ENCODE measurements around the gene SCAPER.

The SCAPER gene

GRCh38 chr15:76418352-76419140, 486.6 kb downstream of the SCAPER start:
- no peak for DNase-seq (ENCODE audit: low read depth in 2 of 2)

GRCh38 chr15:76401285-76401684, 503.9 kb downstream of the SCAPER start:
- DNase-seq (ENCODE audit: low read depth in 2 of 2), result no peak

DNA sequence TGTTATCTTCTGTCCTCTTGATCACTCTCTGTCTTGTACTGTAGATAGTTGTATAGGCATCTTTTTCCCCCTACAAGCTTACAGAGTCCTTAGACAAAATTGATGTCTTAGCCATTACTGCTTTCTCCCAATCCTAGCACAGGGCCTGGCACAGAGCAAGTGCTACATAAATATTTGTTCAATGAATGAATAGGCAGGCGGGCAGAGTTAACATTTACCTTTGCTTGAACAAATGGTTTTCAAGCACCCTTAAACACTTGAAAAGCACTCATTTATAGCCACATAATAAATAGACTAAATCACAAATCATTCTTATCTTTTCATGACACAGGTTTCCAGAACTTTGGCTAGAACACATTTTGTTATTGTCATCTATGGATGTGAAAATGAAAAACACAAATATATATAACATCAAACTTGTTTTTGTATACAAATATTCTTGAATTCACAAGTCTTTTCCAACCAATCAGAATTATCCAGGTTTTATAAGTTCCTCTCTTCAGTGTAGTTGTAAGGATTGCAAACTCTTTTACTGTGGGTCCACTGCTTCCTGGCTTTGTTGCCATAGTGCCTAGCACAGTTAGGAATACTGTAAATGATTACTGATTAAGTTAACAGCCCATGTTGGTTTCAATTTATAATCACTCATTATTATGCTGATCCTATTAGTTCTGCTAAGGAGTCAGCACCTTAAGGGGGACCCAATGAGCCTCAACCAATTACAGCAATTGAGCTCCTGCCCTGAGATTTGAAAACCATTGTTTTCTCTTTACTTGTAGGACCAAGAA, 506.6 kb downstream of the SCAPER start:
- no peak for DNase-seq (ENCODE audit: low read depth in 2 of 2)

DNA sequence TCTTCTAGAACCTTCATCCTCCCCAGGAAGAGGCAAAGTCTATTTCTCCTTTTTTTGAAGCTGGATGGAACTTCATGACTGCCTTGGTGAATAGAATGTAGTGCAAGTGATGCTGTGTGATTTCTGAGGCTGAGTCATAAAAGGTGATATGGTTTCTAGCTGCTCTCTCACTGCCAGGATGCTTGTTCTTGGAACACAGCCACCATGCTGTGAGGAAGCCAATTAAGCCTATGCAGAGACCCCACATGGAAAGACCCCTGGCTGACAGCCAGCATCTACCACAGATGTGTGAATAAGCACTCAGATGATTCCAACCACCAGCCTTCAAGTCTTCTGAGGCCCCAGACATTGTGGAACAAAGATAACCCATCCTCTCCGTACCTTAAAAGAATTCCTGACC, 511.5 kb downstream of the SCAPER start:
- no peak for DNase-seq (ENCODE audit: low read depth in 2 of 2)

GRCh38 chr15:76391847-76392246, 513.3 kb downstream of the SCAPER start:
- no peak for DNase-seq (ENCODE audit: low read depth in 2 of 2)

DNA sequence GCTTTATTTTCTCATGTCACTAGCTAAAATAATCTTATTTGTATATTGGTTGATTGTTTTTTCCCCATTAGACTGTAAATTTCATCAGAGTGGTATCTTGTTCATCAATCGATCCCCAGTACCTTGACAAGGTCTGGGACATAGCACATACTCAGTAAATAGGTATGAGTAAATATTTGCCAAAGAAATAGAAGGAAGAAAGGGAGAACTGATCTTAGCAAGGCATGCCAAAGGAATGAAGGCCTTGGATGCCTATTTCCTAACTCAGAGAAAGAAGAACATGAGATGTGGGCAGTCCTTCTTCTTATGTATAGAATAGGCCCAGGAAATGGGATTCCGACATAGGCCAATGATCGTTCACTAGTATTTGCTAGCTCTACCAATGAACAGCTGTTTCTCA, 513.8 kb downstream of the SCAPER start:
- no peak for DNase-seq (ENCODE audit: low read depth in 2 of 2)

GRCh38 chr15:76390571-76390970, 514.6 kb downstream of the SCAPER start:
- DNase-seq (ENCODE audit: low read depth in 2 of 2), result no peak

DNA sequence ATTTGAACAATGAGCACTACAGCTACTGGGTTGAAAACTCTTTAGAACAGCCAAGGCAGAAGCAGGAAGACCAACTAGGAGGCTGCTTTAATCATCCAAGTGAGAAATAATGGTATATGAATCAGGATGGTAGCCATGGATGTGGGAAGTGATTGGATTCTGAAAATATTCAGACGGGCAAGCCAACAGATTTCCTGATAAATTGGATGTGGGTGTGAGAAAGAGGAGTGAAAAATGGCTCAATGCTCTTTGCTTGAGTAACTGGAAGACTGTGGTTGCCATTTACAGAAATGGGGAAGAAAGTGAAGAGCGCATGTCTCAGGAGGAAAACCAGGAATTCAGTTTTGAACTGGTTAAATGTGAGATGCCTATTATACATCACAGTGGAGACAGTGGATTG, 518.2 kb downstream of the SCAPER start:
- DNase-seq (ENCODE audit: low read depth in 2 of 2), result no peak

DNA sequence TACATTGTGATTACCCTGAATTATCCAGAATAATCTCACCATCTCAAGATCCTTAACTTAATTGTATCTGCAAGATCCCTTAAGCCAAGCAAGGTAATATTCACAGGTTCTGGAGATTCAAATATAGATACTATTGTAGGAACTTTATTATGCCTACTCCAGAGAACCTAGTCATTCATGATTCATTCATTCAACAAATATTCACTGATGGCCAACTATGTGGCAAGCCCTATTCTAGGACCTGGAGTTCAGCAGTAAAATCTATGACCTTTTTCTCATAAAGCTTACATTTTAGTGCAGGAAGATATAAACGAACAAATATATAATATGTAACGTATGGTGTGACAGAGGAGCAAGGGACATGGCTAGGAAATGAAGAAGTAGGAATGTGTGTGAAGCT, 519.0 kb downstream of the SCAPER start:
- no peak for DNase-seq (ENCODE audit: low read depth in 2 of 2)

DNA sequence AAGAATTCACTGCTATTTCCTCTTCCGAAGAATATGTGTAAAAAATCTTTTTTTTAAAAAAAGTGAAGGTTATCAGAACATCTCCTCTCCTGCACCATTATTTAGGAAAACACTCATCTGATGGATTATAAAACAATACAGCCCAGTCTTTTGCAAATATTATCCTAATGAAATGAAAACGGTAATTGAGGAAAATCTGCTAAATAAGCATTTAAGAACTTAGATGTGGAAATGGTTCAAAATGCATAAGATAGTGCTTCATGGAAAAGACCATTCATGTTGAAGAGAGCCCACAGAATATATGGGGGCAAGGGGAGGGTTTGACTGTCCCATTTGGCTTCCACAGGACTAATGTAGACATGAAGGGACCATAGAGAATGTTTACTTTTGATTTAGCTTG, 520.7 kb downstream of the SCAPER start:
- DNase-seq (ENCODE audit: low read depth in 2 of 2), result no peak

DNA sequence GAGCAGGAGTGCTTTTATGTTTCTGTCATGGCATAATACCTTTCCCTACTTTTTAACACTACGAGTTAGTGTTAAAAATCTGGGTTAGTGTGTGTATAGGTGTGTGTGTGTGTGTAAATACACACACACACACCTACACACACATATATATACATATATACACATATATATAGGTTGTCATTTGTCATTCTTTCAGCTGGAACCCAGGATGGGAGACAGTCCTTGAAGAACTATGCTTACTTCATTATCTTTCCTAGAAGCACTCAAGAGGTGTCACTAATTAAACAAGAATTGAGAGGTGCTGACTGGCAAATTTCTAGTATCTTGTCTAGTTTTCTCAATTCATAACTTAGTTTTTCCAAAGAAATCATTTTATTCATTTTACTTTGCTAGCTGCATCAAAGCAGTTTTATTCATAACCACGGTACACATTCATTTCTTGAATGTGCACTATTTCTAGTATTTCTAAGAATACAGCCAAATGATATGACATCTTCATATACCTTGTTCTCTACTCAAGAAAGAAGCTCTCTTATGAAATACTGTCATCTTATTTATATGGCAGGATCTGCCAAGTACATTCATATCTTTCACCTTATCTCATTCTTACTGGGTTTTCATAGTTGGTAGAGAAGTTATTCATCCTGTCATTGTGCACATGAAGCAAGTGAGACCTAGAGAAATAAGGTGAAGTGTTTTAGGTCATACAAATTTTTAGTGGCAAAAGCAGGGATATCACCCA, 522.0 kb downstream of the SCAPER start:
- DNase-seq (ENCODE audit: low read depth in 2 of 2), result no peak

- no peak for DNase-seq (ENCODE audit: low read depth in 2 of 2)
Measured at GRCh38 chr15:76381366-76381765, 523.8 kb downstream of the SCAPER start.

- no peak for DNase-seq (ENCODE audit: low read depth in 2 of 2)
Measured at GRCh38 chr15:76380249-76380648, 524.9 kb downstream of the SCAPER start.

DNA sequence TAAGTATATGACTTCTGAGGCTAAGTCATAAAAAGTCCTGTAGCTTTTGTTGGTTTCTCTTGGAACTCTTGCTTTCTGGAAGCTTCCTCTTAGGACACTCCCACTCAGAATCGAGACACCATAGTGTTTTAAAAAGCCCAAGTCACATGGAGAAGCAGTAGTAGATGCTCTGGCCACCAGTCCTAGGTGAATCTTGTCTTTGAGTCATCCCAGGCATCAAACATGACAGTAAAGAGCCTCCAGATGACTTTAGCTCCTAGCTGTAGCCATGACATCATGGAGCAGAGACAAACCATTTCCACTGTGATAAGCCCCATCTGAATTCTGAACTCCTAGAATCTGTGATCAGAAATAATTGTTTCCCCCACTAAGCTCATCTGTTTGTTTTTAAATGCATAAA, 526.4 kb downstream of the SCAPER start:
- no peak for DNase-seq (ENCODE audit: low read depth in 2 of 2)

DNA sequence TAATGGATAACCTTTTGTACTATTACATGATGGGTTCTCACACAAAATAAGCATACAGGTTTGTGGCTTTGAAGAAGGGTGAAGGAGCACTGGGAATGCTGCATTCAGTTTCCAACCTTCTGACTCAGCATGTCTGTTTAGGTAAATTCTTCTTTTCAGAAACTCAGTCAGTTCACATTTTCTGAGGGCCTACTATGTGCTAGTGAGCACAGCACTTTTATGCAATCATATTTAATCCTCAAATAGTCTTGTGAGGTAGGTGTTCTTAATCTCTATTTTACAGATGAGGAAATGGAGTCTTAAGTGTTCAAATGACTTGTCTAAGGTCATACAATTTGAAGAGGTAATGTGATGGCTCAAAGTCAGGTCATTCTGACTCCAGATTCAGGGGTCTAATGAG, 527.4 kb downstream of the SCAPER start:
- DNase-seq (ENCODE audit: low read depth in 2 of 2), result no peak

GRCh38 chr15:76377217-76377616, 527.9 kb downstream of the SCAPER start:
- no peak for DNase-seq (ENCODE audit: low read depth in 2 of 2)

GRCh38 chr15:76376816-76377215, 528.3 kb downstream of the SCAPER start:
- DNase-seq (ENCODE audit: low read depth in 2 of 2), result no peak

- DNase-seq (ENCODE audit: low read depth in 2 of 2), result no peak
Measured at GRCh38 chr15:76376029-76376428, 529.1 kb downstream of the SCAPER start.

GRCh38 chr15:76368122-76368621, 537.0 kb downstream of the SCAPER start:
- no peak for DNase-seq (ENCODE audit: low read depth in 2 of 2)

- DNase-seq (ENCODE audit: low read depth in 2 of 2), result no peak
Measured at GRCh38 chr15:76366714-76367113, 538.4 kb downstream of the SCAPER start.

GRCh38 chr15:76363251-76363650, 541.9 kb downstream of the SCAPER start:
- DNase-seq (ENCODE audit: low read depth in 2 of 2), result no peak

GRCh38 chr15:76360416-76360815, 544.7 kb downstream of the SCAPER start:
- DNase-seq (ENCODE audit: low read depth in 2 of 2), result no peak
